Activated CD4-positive, alpha-beta T cell treated with anti-CD3 and anti-CD28 coated beads, Interleukin-2, amount 10 ng/mL, durations not matched to agents 7 days and 5 days (primary cell): Measurements from ENCODE around the gene REXO5. TPM values are rescaled to one million over a fixed set of nuclear protein-coding genes. Genes with fewer than 3 reads are reported as not detected.

Source experiments
- CTCF ChIA-PET: fragments of 350-600 bp; sonication (Branson Sonifier 250); formaldehyde crosslinking; loops from one replicate; lab custom pipeline; 2021; ENCODE audit warnings: antibody characterized with exemption; lab: Charles Lee
- POLR2A ChIA-PET: fragments of 350-600 bp; sonication (Branson Sonifier 250); formaldehyde crosslinking; loops from one replicate; lab custom pipeline; 2021; ENCODE audit warnings: antibody characterized with exemption; lab: Charles Lee
- DNase-seq: peaks from one replicate; pipeline ENCODE4 v3.0.0-alpha.2; 2020
- H3K27ac Mint-ChIP-seq: one replicate; pipeline ENCODE4 v1.8.0; 2021; ENCODE audit warnings: mild to moderate bottlenecking, moderate library complexity, mixed read lengths
- H3K27me3 Mint-ChIP-seq: one replicate; pipeline ENCODE4 v1.8.0; 2021; ENCODE audit warnings: mixed read lengths
- H3K36me3 Mint-ChIP-seq: one replicate; pipeline ENCODE4 v1.8.0; 2021; ENCODE audit warnings: low read depth, mixed read lengths
- H3K4me1 Mint-ChIP-seq: one replicate; pipeline ENCODE4 v1.8.0; 2021; ENCODE audit warnings: mixed read lengths
- H3K4me3 Mint-ChIP-seq: one replicate; pipeline ENCODE4 v1.8.0; 2021; ENCODE audit warnings: mild to moderate bottlenecking, moderate library complexity, mixed read lengths
- H3K9me3 Mint-ChIP-seq: one replicate; pipeline ENCODE4 v1.8.0; 2021; ENCODE audit warnings: mixed read lengths
- total RNA-seq, 2 experiments: library from RNA; stranded (reverse); gene quantifications; one replicate each; pipeline ENCODE4 v1.2.3, GENCODE V29; 2021

The REXO5 gene
- total RNA-seq, 2 experiments from 2014 or later, result 9.8 to 11.0 TPM

DNA sequence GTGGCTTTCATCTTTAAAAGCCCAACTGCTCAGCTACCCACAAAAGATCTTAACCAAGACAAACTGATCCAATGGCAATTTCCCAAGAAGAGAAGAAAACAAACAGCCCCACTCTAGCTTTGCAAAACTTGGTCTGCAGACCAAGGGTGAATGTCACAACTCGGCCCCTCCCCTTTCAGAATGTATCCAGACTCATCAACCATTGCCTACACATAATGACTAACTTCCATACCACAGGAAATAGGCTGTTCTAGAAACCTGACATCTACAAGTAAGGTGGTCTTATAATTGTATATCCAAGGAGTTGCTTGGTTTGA lies 77.9 kb downstream of the REXO5 start:
- Mint-ChIP-seq H3K27me3 (no peaks in the 10 kb centered on the region), H3K4me3 (no peak overlapping the region), H3K9me3 (no peaks in the 10 kb centered on the region), H3K4me1 (peaks cover 34% of the 10 kb centered on the region), H3K36me3 (peaks cover 33% of the 10 kb centered on the region), H3K27ac (no peak overlapping the region)
- CTCF ChIA-PET, result interaction anchor here (0.9 to 1.3 kb wide), 3 partner anchors 10 to 71 kb away, joined by 3 read pairs; no protein-coding TSS in a partner anchor
- DNase-seq, result no peak
- POLR2A ChIA-PET, result no interaction called here

DNA sequence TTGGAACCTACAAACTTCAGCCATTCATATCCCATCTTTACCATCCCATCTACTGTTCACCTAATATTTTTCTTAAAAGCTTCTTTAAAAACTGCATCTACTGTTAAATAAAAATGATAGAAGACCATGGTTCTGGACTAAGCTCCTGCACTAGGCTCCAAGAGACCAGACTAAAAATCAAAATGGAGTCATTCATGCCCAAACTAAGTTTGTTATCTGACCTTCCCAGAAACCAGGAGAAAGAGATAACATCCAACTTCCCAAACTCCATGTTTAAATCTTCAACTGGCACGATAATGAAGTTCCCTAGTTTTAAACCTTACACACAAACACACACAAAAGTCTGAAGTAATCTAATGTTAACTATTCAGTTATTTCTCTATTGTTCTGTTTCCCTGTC lies 80.0 kb downstream of the REXO5 start:
- H3K27me3 Mint-ChIP-seq, result no peaks in the 10 kb centered on the region
- H3K4me1 Mint-ChIP-seq, result peaks cover 23% of the 10 kb centered on the region
- ChIA-PET POLR2A (no interaction called here), CTCF (no interaction called here)
- H3K4me3 Mint-ChIP-seq, result no peak overlapping the region
- DNase-seq, result no peak
- H3K36me3 Mint-ChIP-seq, result peaks cover 40% of the 10 kb centered on the region
- no peaks in the 10 kb centered on the region for H3K9me3 Mint-ChIP-seq
- H3K27ac Mint-ChIP-seq, result no peak overlapping the region

DNA sequence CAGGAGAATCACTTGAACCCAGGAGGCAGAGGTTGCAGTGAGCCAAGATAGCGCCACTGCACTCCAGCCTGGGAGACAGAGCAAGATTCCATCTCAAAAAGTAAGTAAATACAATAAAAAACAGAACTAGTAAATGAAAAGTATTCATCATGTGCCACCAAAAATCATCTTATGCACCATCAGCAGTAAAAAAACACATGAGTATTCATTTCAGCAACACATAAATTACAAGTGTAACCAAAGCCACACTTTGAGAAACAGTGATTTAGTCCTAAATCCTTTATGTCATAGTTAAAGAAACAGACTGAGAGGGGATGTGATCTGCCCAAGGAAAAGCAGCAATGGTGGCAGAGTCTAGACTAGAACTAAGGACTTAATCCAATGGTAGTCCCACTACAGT lies 80.9 kb downstream of the REXO5 start:
- H3K9me3 Mint-ChIP-seq, result no peaks in the 10 kb centered on the region
- peaks cover 23% of the 10 kb centered on the region for H3K4me1 Mint-ChIP-seq
- H3K27me3 Mint-ChIP-seq, result no peaks in the 10 kb centered on the region
- DNase-seq, result no peak
- H3K4me3 Mint-ChIP-seq, result no peak overlapping the region
- CTCF ChIA-PET, result no interaction called here
- POLR2A ChIA-PET, result no interaction called here
- H3K36me3 Mint-ChIP-seq, result peaks cover 40% of the 10 kb centered on the region
- no peak overlapping the region for H3K27ac Mint-ChIP-seq

DNA sequence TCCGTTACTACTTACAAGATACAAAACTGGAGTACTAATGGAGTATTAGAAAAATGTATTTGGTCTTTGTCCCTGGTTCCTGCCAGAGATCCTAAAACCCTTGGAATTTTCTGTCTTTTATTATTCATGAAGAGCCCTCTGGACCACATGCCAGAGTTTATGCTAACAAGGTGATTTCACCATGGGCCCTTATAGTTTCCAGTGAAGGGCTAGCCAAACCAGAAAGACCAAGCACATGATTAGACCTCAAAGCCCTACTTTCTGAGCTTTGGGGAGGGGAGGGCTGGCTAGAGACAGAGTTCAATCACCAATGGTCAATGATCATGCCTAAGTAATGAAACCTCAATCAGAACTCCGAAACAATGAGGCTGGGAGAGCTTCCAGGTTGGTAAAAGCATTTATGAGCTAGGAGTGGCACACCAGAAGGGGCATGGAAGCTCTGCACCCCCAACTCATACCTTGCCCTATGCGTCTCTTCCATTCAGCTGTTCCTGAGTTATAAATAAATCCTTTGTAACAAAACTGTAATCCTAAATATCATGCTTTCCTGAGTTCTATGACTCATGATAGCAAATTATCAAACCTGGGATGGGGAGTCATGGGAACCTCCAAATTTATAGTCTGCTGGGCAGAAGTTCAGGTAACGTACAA lies 83.4 kb downstream of the REXO5 start:
- Mint-ChIP-seq H3K36me3 (peaks cover 39% of the 10 kb centered on the region), H3K27me3 (no peaks in the 10 kb centered on the region), H3K27ac (no peak overlapping the region), H3K4me1 (peaks cover 10% of the 10 kb centered on the region), H3K4me3 (no peak overlapping the region), H3K9me3 (no peaks in the 10 kb centered on the region)
- ChIA-PET POLR2A (interaction anchor here (1.6 kb wide), 1 partner anchor 10 kb away, joined by 3 read pairs; the partner anchor contains the start of gene DCUN1D3), CTCF (interaction anchor here (0.6 to 1.5 kb wide), 7 partner anchors 9 to 146 kb away, joined by 3 to 5 read pairs (median 3); no protein-coding TSS in a partner anchor)
- DNase-seq, result no peak

DNA sequence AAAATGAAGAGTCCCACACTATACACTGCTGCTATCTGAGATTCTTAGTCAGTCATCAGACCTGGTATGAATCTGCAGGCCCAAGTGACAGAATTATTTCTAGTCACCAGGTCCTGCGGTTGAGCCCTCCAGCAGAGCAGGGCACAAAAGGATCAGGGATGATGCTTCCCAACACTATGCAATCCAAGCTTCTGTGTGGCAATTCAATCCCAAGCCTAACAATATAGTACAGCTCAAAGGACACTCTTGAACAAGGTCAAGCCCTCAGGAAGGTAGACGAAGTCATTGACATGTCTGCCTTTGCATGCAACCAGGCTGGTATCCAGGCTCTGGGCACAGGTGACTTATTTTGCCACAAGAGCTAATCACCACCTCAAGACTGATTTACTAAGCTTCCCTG lies 88.1 kb downstream of the REXO5 start:
- ChIA-PET CTCF (interaction anchor here (1.2 to 2.0 kb wide), 2 partner anchors 11 to 19 kb away, joined by 3 to 5 read pairs; no protein-coding TSS in a partner anchor), POLR2A (no interaction called here)
- no peak overlapping the region for H3K27ac Mint-ChIP-seq
- H3K4me3 Mint-ChIP-seq, result no peak overlapping the region
- peaks cover 28% of the 10 kb centered on the region for H3K36me3 Mint-ChIP-seq
- peaks cover 32% of the 10 kb centered on the region for H3K4me1 Mint-ChIP-seq
- no peak for DNase-seq
- no peaks in the 10 kb centered on the region for H3K27me3 Mint-ChIP-seq
- H3K9me3 Mint-ChIP-seq, result no peaks in the 10 kb centered on the region

DNA sequence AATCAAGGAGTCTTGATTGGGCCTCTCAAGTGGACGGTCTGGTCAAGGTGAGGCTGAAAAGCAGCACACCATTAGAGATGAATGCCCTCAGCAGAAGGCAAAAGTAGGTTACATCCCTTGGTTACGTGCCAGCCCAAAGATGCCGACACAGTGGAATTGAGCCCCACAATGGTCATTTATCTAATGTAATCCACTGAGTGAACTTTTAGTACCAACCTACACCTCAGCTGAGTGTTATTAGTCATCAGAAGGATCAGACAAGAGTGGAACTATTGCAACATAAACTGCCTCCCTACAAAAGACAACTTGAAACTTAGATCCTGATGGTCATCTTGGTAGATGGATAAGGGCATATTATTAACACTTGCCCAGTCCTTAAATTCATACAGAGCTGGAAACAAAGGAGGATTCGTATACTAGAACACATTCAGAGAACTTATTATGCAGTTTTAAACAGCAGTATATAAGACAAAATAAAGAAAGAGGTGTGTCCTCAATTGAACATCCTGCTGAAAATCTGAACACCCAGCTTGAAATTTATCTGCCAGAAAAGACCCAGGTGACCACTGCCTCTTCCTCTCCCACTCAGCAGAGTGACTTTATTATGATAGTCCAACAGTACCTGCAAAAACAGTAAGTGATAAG lies 91.0 kb downstream of the REXO5 start:
- Mint-ChIP-seq H3K9me3 (no peaks in the 10 kb centered on the region), H3K27ac (no peak overlapping the region), H3K4me1 (peaks cover 46% of the 10 kb centered on the region), H3K36me3 (peaks cover 33% of the 10 kb centered on the region), H3K27me3 (no peaks in the 10 kb centered on the region), H3K4me3 (peak overlapping the region; percentile 0)
- no peak for DNase-seq
- ChIA-PET POLR2A (no interaction called here), CTCF (no interaction called here)

DNA sequence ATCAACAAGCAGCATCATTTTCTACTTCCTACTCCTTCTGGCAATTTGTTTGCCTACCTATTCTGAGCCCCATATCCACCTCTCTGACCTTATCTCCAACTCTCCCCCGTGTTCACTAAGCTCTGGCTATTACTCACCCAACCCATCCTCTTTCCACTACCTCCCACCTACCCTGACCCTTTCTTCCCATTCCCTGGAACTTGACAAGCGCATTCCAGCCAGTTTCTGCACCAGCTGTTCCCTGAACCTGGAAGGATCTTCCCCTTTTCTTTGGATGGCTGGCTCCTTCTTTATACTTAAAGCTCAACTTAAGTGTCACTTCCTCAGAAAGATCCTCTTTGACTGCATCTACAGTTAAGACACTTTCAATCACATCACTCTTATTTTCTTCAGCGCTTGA lies 91.6 kb downstream of the REXO5 start:
- H3K4me1 Mint-ChIP-seq, result peaks cover 50% of the 10 kb centered on the region
- DNase-seq, result no peak
- H3K27ac Mint-ChIP-seq, result no peak overlapping the region
- H3K36me3 Mint-ChIP-seq, result peaks cover 32% of the 10 kb centered on the region
- no peaks in the 10 kb centered on the region for H3K9me3 Mint-ChIP-seq
- CTCF ChIA-PET, result no interaction called here
- peak overlapping the region; percentile 0 for H3K4me3 Mint-ChIP-seq
- POLR2A ChIA-PET, result no interaction called here
- H3K27me3 Mint-ChIP-seq, result no peaks in the 10 kb centered on the region

DNA sequence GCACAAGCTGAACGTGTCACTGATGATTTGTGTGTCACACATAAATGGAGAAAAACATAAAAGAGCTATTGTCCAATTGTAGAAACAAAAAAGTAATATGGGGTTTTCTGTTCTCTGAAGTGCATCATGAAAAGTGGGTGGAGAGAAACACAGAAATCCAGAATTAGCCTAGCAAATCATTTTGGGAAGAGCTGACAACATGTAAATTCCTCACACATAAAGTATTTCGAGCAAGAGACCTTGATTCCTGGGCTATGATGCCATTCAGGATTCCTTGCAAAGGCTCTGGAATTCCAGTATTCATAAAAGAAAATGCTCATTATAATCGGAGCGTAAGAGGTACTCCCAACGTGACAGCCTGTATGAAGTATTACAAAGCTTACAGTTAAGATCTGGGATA lies 92.7 kb downstream of the REXO5 start:
- ChIA-PET CTCF (interaction anchor here (0.6 to 1.6 kb wide), 4 partner anchors 11 to 1537 kb away, joined by 3 to 7 read pairs (median 4); no protein-coding TSS in a partner anchor), POLR2A (interaction anchor here (1.0 kb wide), 1 partner anchor 24 kb away, joined by 7 read pairs; no protein-coding TSS in a partner anchor)
- Mint-ChIP-seq H3K27ac (peak overlapping the region; percentile 99), H3K4me1 (peaks cover 61% of the 10 kb centered on the region), H3K4me3 (peak overlapping the region; percentile 89), H3K27me3 (no peaks in the 10 kb centered on the region), H3K9me3 (no peaks in the 10 kb centered on the region), H3K36me3 (peaks cover 38% of the 10 kb centered on the region)
- no peak for DNase-seq

Other genes with a start within 250 kb of the REXO5 start
- gene ACSM2B, start 230.2 kb upstream of the REXO5 start, total RNA-seq, result not detected
- under 1 TPM; 0.20 to 0.23 TPM for gene ACSM1, start 108.8 kb upstream of the REXO5 start, total RNA-seq
- gene THUMPD1, start 64.7 kb upstream of the REXO5 start, total RNA-seq, result 10 to 100 TPM; 42.9 to 43.1 TPM
- gene ACSM3, start 42.5 kb upstream of the REXO5 start, total RNA-seq, result 1 to 10 TPM; 4.1 to 4.8 TPM
- 10 to 100 TPM; 12.5 to 17.3 TPM for gene ERI2, start 55 bp upstream of the REXO5 start, total RNA-seq
- 10 to 100 TPM in 1 of 2 experiments, 1 to 10 TPM in 1; 9.9 to 10.8 TPM for gene DCUN1D3, start 93.8 kb downstream of the REXO5 start, total RNA-seq
- 10 to 100 TPM; 21.7 to 26.7 TPM for gene LYRM1, start 94.2 kb downstream of the REXO5 start, total RNA-seq